KMS-11 (cell line): ENCODE measurements around the gene RFX7.

ENCODE experiments used
- H2AFZ ChIP-seq: fragments of 200-600 bp; sonication (generic); 2 replicates; pipeline ENCODE4 v1.6.1; 2016; ENCODE audit warnings: antibody characterized with exemption, mixed run types, low read depth
- H3K27ac ChIP-seq: fragments of 200-600 bp; sonication (generic); 2 replicates; pipeline ENCODE4 v1.6.1; 2016; ENCODE audit warnings: mild to moderate bottlenecking, mixed run types
- H3K27me3 ChIP-seq: fragments of 200-600 bp; sonication (generic); 2 replicates; pipeline ENCODE4 v1.6.1; 2017; ENCODE audit warnings: mild to moderate bottlenecking, low read depth, mixed run types, moderate library complexity; ENCODE audit not compliant: insufficient read depth
- H3K36me3 ChIP-seq: fragments of 200-600 bp; sonication (generic); 2 replicates; pipeline ENCODE4 v1.6.1; 2017; ENCODE audit warnings: mild to moderate bottlenecking, mixed run types; ENCODE audit not compliant: insufficient read depth
- H3K4me1 ChIP-seq: fragments of 200-600 bp; sonication (generic); 2 replicates; pipeline ENCODE4 v1.6.1; 2016; ENCODE audit warnings: mild to moderate bottlenecking, low read depth, mixed run types; ENCODE audit not compliant: poor library complexity, severe bottlenecking
- H3K4me2 ChIP-seq: fragments of 200-600 bp; sonication (generic); 2 replicates; pipeline ENCODE4 v1.7.0; 2016; ENCODE audit warnings: mild to moderate bottlenecking, mixed run types
- H3K4me3 ChIP-seq: fragments of 200-600 bp; sonication (generic); IDR thresholded peaks from 2 replicates; pipeline ENCODE4 v1.6.1; 2017; ENCODE audit warnings: low read depth, low read length, mixed read lengths; ENCODE audit not compliant: insufficient read depth
- H3K79me2 ChIP-seq: fragments of 200-600 bp; sonication (generic); 2 replicates; pipeline ENCODE4 v1.6.1; 2016; ENCODE audit warnings: low read depth, mixed run types; ENCODE audit not compliant: insufficient read depth
- H3K9ac ChIP-seq: fragments of 200-600 bp; sonication (generic); 2 replicates; pipeline ENCODE4 v1.6.1; 2016; ENCODE audit warnings: mild to moderate bottlenecking, mixed run types
- H4K20me1 ChIP-seq: fragments of 200-600 bp; sonication (generic); 2 replicates; pipeline ENCODE4 v1.6.1; 2016; ENCODE audit warnings: mild to moderate bottlenecking, mixed run types; ENCODE audit not compliant: insufficient read depth
- TF ChIP-seq, protein P1 (sequence below): fragments of 200-600 bp; sonication (generic); conservative IDR thresholded peaks from 2 replicates; pipeline ENCODE4 v1.6.1; 2017; ENCODE audit warnings: low read depth, mild to moderate bottlenecking, antibody characterized with exemption, low read length, moderate library complexity, mixed read lengths

Gene RFX7

DNA sequence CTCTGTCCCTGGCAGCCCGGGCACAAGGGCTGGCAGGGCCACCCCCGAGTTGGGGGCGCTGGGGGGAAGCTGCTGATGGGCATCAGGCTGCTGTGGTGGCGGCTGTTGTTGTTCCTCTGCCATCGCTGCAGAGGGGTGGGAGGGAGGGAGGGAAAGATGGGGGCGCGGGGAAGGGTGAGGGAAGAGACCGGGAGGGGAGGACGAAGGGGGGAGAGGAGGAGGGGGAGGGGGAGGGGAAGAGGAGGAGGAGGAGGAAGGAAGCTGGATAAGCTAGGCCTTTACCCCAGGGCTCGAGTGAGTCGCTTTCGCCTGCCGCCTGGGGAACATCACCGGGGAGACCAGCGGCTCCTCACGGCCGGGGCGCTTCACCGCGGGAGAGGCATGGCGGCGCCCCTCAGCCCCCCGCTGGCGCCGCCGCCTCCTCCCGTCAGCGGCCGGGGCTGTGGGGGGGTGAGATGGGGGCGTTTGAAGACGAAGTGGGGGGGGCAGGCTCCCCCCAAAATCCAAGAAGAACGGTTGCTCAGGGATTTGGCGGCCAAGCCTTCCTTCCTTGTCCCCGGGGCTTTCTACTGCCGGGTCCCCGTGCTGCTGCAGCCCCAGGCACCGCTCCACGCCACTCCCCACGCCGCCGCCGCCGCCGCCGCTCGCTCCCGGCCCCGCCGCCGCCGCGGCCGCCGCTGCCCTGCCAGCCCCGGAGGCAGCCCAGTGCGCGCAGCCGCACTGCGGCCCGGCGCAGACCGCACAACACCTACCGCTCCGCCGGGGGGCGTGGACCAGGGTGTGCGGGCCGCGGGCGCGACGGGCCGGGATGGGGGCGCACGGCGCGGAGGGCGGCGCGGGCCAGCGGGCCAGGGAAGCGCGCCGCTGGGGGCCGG, at the start of gene RFX7:
RFX7 (minus strand) TSS at position 717 of the 875 bp plus-strand sequence; CDS start at position 123, 594 bp downstream.
- TF ChIP-seq, protein P1, sequence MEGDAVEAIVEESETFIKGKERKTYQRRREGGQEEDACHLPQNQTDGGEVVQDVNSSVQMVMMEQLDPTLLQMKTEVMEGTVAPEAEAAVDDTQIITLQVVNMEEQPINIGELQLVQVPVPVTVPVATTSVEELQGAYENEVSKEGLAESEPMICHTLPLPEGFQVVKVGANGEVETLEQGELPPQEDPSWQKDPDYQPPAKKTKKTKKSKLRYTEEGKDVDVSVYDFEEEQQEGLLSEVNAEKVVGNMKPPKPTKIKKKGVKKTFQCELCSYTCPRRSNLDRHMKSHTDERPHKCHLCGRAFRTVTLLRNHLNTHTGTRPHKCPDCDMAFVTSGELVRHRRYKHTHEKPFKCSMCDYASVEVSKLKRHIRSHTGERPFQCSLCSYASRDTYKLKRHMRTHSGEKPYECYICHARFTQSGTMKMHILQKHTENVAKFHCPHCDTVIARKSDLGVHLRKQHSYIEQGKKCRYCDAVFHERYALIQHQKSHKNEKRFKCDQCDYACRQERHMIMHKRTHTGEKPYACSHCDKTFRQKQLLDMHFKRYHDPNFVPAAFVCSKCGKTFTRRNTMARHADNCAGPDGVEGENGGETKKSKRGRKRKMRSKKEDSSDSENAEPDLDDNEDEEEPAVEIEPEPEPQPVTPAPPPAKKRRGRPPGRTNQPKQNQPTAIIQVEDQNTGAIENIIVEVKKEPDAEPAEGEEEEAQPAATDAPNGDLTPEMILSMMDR = no peak
- Histone ChIP-seq H3K27me3 (no peaks in the 10 kb centered on the region), H4K20me1 (no peaks in the 10 kb centered on the region), H3K79me2 (peaks cover 44% of the 10 kb centered on the region), H3K36me3 (no peaks in the 10 kb centered on the region), H2AFZ (peak within 1 kb of the TSS; percentile 94), H3K27ac (peak within 1 kb of the TSS; percentile 65), H3K4me2 (peak within 1 kb of the TSS; percentile 75), H3K4me3 (no peak within 1 kb of the TSS), H3K9ac (peak within 1 kb of the TSS; percentile 83), H3K4me1 (peaks cover 40% of the 10 kb centered on the region)

DNA sequence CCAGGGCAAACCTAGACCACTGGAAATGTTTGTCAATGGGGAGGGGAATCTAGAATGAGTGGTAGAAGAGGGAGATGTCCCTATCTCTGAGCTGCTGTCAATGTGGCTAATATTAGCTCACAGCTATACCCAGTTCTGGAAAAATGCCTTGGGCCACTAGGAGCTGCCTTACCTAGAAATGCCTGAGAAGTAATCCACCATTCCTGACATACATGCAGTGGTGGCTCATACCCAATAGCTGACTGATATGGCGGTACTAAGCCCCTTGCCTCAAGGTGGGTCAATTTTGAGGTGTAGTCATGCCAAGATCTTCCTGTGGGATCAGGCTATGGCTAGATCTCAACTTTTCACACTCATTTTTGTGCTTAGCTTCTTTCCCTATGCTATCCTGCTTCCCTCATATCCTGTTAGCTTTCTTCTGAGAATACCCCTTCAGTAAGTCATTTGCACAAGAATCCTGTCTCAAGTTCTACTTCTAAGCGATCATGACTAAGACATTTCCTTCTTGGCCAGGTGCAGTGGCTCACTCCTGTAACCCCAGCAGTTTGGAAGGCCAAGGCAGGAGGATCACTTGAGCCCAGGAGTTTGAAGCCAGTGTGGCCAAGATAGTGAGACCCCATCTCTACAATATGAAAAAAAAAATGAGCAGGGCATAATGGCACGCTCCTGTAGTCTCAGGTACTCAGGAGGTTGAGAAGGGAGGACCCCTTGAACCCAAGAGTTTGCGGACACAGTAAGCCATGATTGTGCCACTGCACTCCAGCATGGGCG, 49.1 kb upstream of the RFX7 start:
- Histone ChIP-seq H4K20me1 (no peaks in the 10 kb centered on the region), H3K27ac (no peak overlapping the region), H3K4me2 (no peak overlapping the region), H2AFZ (no peak overlapping the region), H3K36me3 (no peaks in the 10 kb centered on the region), H3K9ac (no peak overlapping the region), H3K4me3 (no peak overlapping the region), H3K4me1 (no peaks in the 10 kb centered on the region), H3K27me3 (no peaks in the 10 kb centered on the region), H3K79me2 (no peaks in the 10 kb centered on the region)
- TF ChIP-seq, protein P1 = no peak

DNA sequence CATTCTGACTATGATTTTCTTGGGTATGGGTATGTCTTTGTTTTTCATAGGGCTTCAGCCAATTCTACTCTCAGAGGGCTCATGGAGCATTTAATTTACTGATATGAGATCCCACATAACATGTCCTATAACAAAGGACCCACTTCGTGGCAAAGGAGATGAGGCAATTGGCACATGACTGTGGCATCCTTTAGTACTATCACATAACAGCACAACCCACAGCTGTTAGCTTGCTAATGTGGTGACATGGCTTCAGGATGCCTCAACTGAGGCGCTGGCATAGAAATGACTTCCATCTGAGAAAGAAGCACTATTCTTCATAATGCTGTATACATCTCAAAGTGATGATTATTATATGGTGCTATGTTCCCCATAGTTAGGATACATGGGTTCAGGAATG, 48.1 kb upstream of the RFX7 start:
- Histone ChIP-seq H3K27me3 (no peaks in the 10 kb centered on the region), H3K4me2 (no peak overlapping the region), H3K4me1 (no peaks in the 10 kb centered on the region), H3K9ac (no peak overlapping the region), H3K27ac (no peak overlapping the region), H3K36me3 (no peaks in the 10 kb centered on the region), H3K4me3 (no peak overlapping the region), H3K79me2 (no peaks in the 10 kb centered on the region), H4K20me1 (no peaks in the 10 kb centered on the region), H2AFZ (no peak overlapping the region)
- TF ChIP-seq, protein P1 = no peak

DNA sequence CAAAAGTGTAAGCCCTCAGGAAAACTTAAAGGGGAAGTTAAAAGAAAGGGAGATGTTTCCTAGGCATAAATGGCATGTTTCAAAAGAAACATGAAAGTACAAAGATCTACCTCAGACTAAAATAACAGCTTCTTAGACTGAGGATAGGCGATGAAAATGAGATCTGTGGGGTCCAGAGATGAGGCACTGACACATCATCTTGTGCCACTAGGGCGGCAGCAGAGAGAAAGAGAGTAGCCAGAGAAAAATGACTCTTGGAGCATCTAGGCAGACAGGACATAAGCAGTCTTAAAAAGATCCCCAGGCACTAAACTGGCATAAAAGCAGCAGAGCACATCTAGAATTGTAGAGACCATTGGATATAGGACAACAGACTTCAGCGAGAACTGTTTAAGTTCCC, 42.5 kb upstream of the RFX7 start:
- no peaks in the 10 kb centered on the region for H3K36me3 ChIP-seq
- H3K4me3 ChIP-seq = no peak overlapping the region
- H2AFZ ChIP-seq = no peak overlapping the region
- no peak overlapping the region for H3K27ac ChIP-seq
- H3K27me3 ChIP-seq = no peaks in the 10 kb centered on the region
- TF ChIP-seq, protein P1 = peak; percentile 38
- H3K79me2 ChIP-seq = no peaks in the 10 kb centered on the region
- no peak overlapping the region for H3K4me2 ChIP-seq
- H4K20me1 ChIP-seq = no peaks in the 10 kb centered on the region
- no peaks in the 10 kb centered on the region for H3K4me1 ChIP-seq
- no peak overlapping the region for H3K9ac ChIP-seq
